Neutrophil (primary cell): ENCODE measurements around the gene PCDH19.

Experiments
- H3K27ac ChIP-seq: fragments of 200-600 bp; sonication (generic); 2 replicates; pipeline ENCODE4 v1.5.1; 2016; ENCODE audit warnings: mild to moderate bottlenecking, moderate library complexity
- H3K27me3 ChIP-seq: fragments of 200-600 bp; sonication (generic); 2 replicates; pipeline ENCODE4 v1.6.0; 2016; ENCODE audit warnings: mild to moderate bottlenecking
- H3K36me3 ChIP-seq: fragments of 200-600 bp; sonication (generic); 2 replicates; pipeline ENCODE4 v1.5.1; 2017
- H3K4me1 ChIP-seq, 2 experiments: fragments of 200-600 bp in 1 of 2; sonication (generic) in 1 of 2; 1 replicate in 1 of 2; 2 replicates in 1 of 2; pipeline versions ENCODE4 v1.5.1 to v1.6.1; 2013 to 2016; ENCODE audit warnings: low read depth in 1 of 2, low read length in 1 of 2, mild to moderate bottlenecking in 1 of 2, moderate library complexity in 1 of 2; ENCODE audit not compliant: control insufficient read depth in 1 of 2, insufficient read depth in 1 of 2
- H3K4me3 ChIP-seq, 2 experiments: fragments of 200-600 bp in 1 of 2; sonication (generic) in 1 of 2; 1 replicate in 1 of 2; 2 replicates in 1 of 2; pipeline ENCODE4 v1.5.1; 2013 to 2016; ENCODE audit warnings: low read depth in 1 of 2, low read length in 1 of 2, mild to moderate bottlenecking in 1 of 2, moderate library complexity in 1 of 2
- H3K9me3 ChIP-seq: fragments of 200-600 bp; sonication (generic); 2 replicates; pipeline ENCODE4 v1.5.1; 2016
- TF ChIP-seq, protein P1 (sequence below): fragments of 200-600 bp; sonication (generic); IDR thresholded peaks from 2 replicates; pipeline ENCODE4 v1.5.1; 2016; ENCODE audit warnings: antibody characterized with exemption

The PCDH19 gene

DNA sequence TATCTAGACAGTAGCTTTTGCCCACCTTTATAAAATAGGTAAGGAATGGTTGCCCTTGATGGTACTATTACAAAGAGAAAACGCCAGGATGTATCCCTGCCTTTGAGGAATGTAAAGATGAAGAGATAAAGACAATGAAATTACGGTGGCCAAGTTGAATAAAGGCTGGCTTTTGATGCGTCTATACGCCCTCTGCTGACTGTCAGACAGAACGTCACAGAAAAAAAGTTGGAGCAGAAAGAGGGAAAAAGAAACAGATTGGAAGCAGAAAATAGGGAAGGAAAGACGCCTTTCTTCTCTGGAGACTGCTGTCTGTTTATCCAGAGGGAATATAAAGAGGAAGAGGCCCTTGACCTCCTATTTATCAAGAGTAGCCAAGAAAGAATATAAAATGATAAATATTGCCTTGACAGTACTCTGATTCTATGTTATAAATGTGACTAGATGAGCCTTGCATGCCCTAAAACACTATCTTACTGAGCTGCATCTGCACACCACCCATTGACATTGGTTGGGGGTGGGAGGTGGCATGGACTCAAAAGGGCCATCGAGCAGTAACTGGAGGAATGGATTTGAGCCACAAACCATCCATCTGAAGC is 30.6 kb downstream of the PCDH19 start:
- Histone ChIP-seq H3K27me3 (no peaks in the 10 kb centered on the region), H3K9me3 (no peaks in the 10 kb centered on the region)

GRCh38 chrX:100377826-100378225 is 32.2 kb downstream of the PCDH19 start:
- TF ChIP-seq, protein P1, sequence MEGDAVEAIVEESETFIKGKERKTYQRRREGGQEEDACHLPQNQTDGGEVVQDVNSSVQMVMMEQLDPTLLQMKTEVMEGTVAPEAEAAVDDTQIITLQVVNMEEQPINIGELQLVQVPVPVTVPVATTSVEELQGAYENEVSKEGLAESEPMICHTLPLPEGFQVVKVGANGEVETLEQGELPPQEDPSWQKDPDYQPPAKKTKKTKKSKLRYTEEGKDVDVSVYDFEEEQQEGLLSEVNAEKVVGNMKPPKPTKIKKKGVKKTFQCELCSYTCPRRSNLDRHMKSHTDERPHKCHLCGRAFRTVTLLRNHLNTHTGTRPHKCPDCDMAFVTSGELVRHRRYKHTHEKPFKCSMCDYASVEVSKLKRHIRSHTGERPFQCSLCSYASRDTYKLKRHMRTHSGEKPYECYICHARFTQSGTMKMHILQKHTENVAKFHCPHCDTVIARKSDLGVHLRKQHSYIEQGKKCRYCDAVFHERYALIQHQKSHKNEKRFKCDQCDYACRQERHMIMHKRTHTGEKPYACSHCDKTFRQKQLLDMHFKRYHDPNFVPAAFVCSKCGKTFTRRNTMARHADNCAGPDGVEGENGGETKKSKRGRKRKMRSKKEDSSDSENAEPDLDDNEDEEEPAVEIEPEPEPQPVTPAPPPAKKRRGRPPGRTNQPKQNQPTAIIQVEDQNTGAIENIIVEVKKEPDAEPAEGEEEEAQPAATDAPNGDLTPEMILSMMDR, result no peak
- H3K27ac ChIP-seq, result no peak overlapping the region
- H3K9me3 ChIP-seq, result no peaks in the 10 kb centered on the region

More for the DNA sequence above, 30.6 kb downstream of the PCDH19 start:
- Histone ChIP-seq H3K36me3 (no peaks in the 10 kb centered on the region), H3K4me1 (no peaks in the 10 kb centered on the region), H3K4me3 (no peak overlapping the region), H3K27ac (no peak overlapping the region)
- TF ChIP-seq, protein P1, result no peak

GRCh38 chrX:100376576-100376975 is 33.5 kb downstream of the PCDH19 start:
- no peak overlapping the region for H3K4me3 ChIP-seq
- H3K4me1 ChIP-seq, result no peaks in the 10 kb centered on the region
- no peaks in the 10 kb centered on the region for H3K27me3 ChIP-seq
- TF ChIP-seq, protein P1, result no peak
- no peaks in the 10 kb centered on the region for H3K9me3 ChIP-seq
- no peak overlapping the region for H3K27ac ChIP-seq
- H3K36me3 ChIP-seq, result no peaks in the 10 kb centered on the region

More at GRCh38 chrX:100377826-100378225, 32.2 kb downstream of the PCDH19 start:
- no peak overlapping the region for H3K4me3 ChIP-seq
- no peaks in the 10 kb centered on the region for H3K4me1 ChIP-seq
- H3K27me3 ChIP-seq, result no peaks in the 10 kb centered on the region
- no peaks in the 10 kb centered on the region for H3K36me3 ChIP-seq

GRCh38 chrX:100373673-100374072 is 36.4 kb downstream of the PCDH19 start:
- TF ChIP-seq, protein P1, result no peak
- H3K4me3 ChIP-seq, result no peak overlapping the region
- H3K4me1 ChIP-seq, result no peaks in the 10 kb centered on the region
- H3K9me3 ChIP-seq, result no peaks in the 10 kb centered on the region
- H3K27ac ChIP-seq, result no peak overlapping the region
- no peaks in the 10 kb centered on the region for H3K36me3 ChIP-seq
- H3K27me3 ChIP-seq, result no peaks in the 10 kb centered on the region

- TF ChIP-seq, protein P1, result no peak
- Histone ChIP-seq H3K36me3 (no peaks in the 10 kb centered on the region), H3K27me3 (no peaks in the 10 kb centered on the region)
Measured at GRCh38 chrX:100368167-100368566, 41.9 kb downstream of the PCDH19 start.

DNA sequence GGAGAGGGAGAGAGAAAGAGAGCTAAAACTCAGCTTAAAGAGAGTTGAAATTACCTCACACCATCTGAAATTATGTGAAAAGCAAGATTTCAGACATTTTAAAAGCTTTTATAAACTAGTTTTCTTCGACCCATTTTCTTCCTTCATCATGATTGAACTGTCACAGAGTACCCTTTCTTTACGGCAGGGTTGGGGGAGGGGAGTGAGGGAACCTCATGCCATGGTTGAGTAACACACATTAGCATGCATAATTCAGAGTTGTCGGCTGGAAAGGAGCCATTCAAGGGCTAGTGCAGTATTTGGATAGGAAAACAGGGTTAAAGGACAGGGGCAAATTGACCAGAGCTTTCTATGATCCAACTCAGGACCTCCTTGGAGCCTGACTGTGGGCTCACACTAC is 46.2 kb downstream of the PCDH19 start:
- Histone ChIP-seq H3K27me3 (no peaks in the 10 kb centered on the region), H3K9me3 (no peaks in the 10 kb centered on the region), H3K36me3 (no peaks in the 10 kb centered on the region), H3K4me1 (no peaks in the 10 kb centered on the region), H3K4me3 (no peak overlapping the region), H3K27ac (no peak overlapping the region)
- TF ChIP-seq, protein P1, result no peak

More at GRCh38 chrX:100368167-100368566, 41.9 kb downstream of the PCDH19 start:
- Histone ChIP-seq H3K9me3 (no peaks in the 10 kb centered on the region), H3K4me1 (no peaks in the 10 kb centered on the region), H3K4me3 (no peak overlapping the region), H3K27ac (no peak overlapping the region)
